HCT116 (cell line): ENCODE results near the gene BRSK2. TPM values are rescaled to one million over a fixed set of nuclear protein-coding genes. Genes with fewer than 3 reads are reported as not detected.

ENCODE experiments used
- ATAC-seq: fragments of 200-7000 bp; cut with Tn5 transposase; 2 replicates; pipeline ENCODE4 v1.9.1; 2020; ENCODE audit warnings: mild to moderate bottlenecking, moderate library complexity
- BruUV-seq: library from RNA; stranded (reverse); fragments of 400-500 nt; replicated peaks from 2 replicates; lab custom pipeline; 2021; lab: Mats Ljungman, UMichigan
- CTCF ChIA-PET: fragments of 300-600 bp; sonication (Branson Sonifier 250); formaldehyde crosslinking; loops from one replicate; lab custom pipeline; 2021; ENCODE audit warnings: antibody characterized with exemption; lab: Charles Lee
- POLR2A ChIA-PET: fragments of 300-600, 350-600 bp; sonication (Branson Sonifier 250); formaldehyde crosslinking; loops from one replicate; lab custom pipeline; 2021; ENCODE audit warnings: antibody characterized with exemption; lab: Charles Lee
- RAD21 ChIA-PET, 2 experiments: fragments of 300-600 bp; sonication (Branson Sonifier 250); formaldehyde crosslinking; loops; one replicate each; lab custom pipeline; 2023; ENCODE audit warnings: low total read pairs in 2 of 2; ENCODE audit not compliant: uncharacterized antibody in 2 of 2, unreplicated experiment in 2 of 2, low non-redundant PET in 1 of 2; lab: Charles Lee
- DNase-seq: peaks from one replicate; pipeline ENCODE4 v3.0.0-alpha.2; 2010; ENCODE audit warnings: low read depth, low spot score
- H2AFZ ChIP-seq: fragments of 200-600 bp; shearing (Covaris generic), sonication (generic); 2 replicates; pipeline ENCODE4 v1.6.1; 2017; ENCODE audit warnings: low read depth, mixed run types, mixed read lengths, antibody characterized with exemption, low read length; ENCODE audit not compliant: poor library complexity, severe bottlenecking
- H3K27ac ChIP-seq: 2 replicates; pipeline ENCODE4 v1.5.1; 2012; ENCODE audit warnings: low read depth, low read length
- H3K27me3 ChIP-seq: fragments of 200-600 bp; sonication (generic); 2 replicates; pipeline ENCODE4 v1.6.1; 2016; ENCODE audit warnings: mixed run types, low read length, mixed read lengths; ENCODE audit not compliant: insufficient read depth
- H3K36me3 ChIP-seq, 2 experiments: fragments of 200-500 bp in 1 of 2; fragments of 200-600 bp in 1 of 2; sonication (Bioruptor generic) in 1 of 2; sonication (generic) in 1 of 2; 2 replicates each; pipeline versions ENCODE4 v1.5.1 to v1.6.1; 2014 to 2016; ENCODE audit warnings: low read length in 2 of 2, inconsistent platforms in 1 of 2, mixed read lengths in 1 of 2, mixed run types in 1 of 2; ENCODE audit not compliant: insufficient read depth in 2 of 2, control insufficient read depth in 1 of 2
- H3K4me1 ChIP-seq, 2 experiments: fragments of 200-600 bp in 1 of 2; sonication (generic) in 1 of 2; 2 replicates each; pipeline versions ENCODE4 v1.5.1 to v1.6.1; 2012 to 2017; ENCODE audit warnings: low read length in 2 of 2, inconsistent platforms in 1 of 2, mild to moderate bottlenecking in 1 of 2, mixed read lengths in 1 of 2, mixed run types in 1 of 2, moderate library complexity in 1 of 2; ENCODE audit not compliant: insufficient read depth in 2 of 2, control insufficient read depth in 1 of 2
- H3K4me2 ChIP-seq: fragments of 200-600 bp; sonication (generic); 2 replicates; pipeline ENCODE4 v1.6.1; 2017; ENCODE audit warnings: mixed run types, low read length, mixed read lengths
- H3K4me3 ChIP-seq, 2 experiments: fragments of 200-600 bp in 1 of 2; sonication (generic) in 1 of 2; replicated peaks in 1 of 2; 2 replicates each; pipeline ENCODE4 v1.5.1; 2011 to 2016; ENCODE audit warnings: low read length in 2 of 2, control low read depth in 1 of 2, low read depth in 1 of 2, mild to moderate bottlenecking in 1 of 2, mixed read lengths in 1 of 2, mixed run types in 1 of 2
- H3K79me2 ChIP-seq: fragments of 200-600 bp; sonication (generic); 2 replicates; pipeline ENCODE4 v1.6.1; 2017; ENCODE audit warnings: mild to moderate bottlenecking, mixed run types, low read length, moderate library complexity, mixed read lengths; ENCODE audit not compliant: insufficient read depth
- H3K9ac ChIP-seq: fragments of 200-600 bp; sonication (generic); 2 replicates; pipeline ENCODE4 v1.6.1; 2016; ENCODE audit warnings: low read length, mixed read lengths
- H3K9me2 ChIP-seq: fragments of 200-600 bp; sonication (generic), shearing (Covaris generic); 2 replicates; pipeline ENCODE4 v1.6.1; 2017; ENCODE audit warnings: mixed run types, mild to moderate bottlenecking, moderate library complexity; ENCODE audit not compliant: insufficient read depth
- H3K9me3 ChIP-seq, 2 experiments: fragments of 200-500 bp in 1 of 2; fragments of 200-600 bp in 1 of 2; sonication (Bioruptor generic) in 1 of 2; sonication (generic) in 1 of 2; 2 replicates each; pipeline ENCODE4 v1.6.1; 2014 to 2017; ENCODE audit warnings: low read length in 2 of 2, mixed read lengths in 2 of 2, inconsistent platforms in 1 of 2, low read depth in 1 of 2, mild to moderate bottlenecking in 1 of 2, mixed run types in 1 of 2, moderate library complexity in 1 of 2; ENCODE audit not compliant: control insufficient read depth in 1 of 2, insufficient read depth in 1 of 2
- H4K20me1 ChIP-seq: fragments of 200-600 bp; sonication (generic), shearing (Covaris generic); 2 replicates; pipeline ENCODE4 v1.6.1; 2017; ENCODE audit warnings: mixed run types, mild to moderate bottlenecking, moderate library complexity; ENCODE audit not compliant: insufficient read depth
- CTCF ChIP-seq, 3 experiments: fragments of 200-600 bp in 1 of 3; sonication (generic) in 1 of 3; IDR thresholded peaks in 2 of 3; conservative IDR thresholded peaks in 1 of 3; 2 replicates each; pipeline ENCODE4 v1.5.1; 2012 to 2017; ENCODE audit warnings: low read depth in 2 of 3, low read length in 2 of 3, antibody characterized with exemption in 1 of 3, borderline replicate concordance in 1 of 3, control low read depth in 1 of 3, mild to moderate bottlenecking in 1 of 3, mixed read lengths in 1 of 3, mixed run types in 1 of 3, moderate library complexity in 1 of 3; ENCODE audit not compliant: insufficient read depth in 1 of 3
- EGR1 ChIP-seq: IDR thresholded peaks from 2 replicates; pipeline ENCODE4 v1.6.1; 2012; ENCODE audit warnings: low read depth
- EZH2 ChIP-seq: fragments of 200-600 bp; sonication (generic); IDR thresholded peaks from 2 replicates; pipeline ENCODE4 v1.6.1; 2017; ENCODE audit warnings: antibody characterized with exemption, mixed run types
- EZH2phosphoT487 ChIP-seq: fragments of 200-600 bp; IDR thresholded peaks from 2 replicates; pipeline ENCODE4 v1.6.1; 2018; ENCODE audit warnings: antibody characterized with exemption, borderline replicate concordance
- JUND ChIP-seq: IDR thresholded peaks from 2 replicates; pipeline ENCODE4 v1.6.1; 2012
- POLR2A ChIP-seq: IDR thresholded peaks from 2 replicates; pipeline ENCODE4 v1.7.0; 2011; ENCODE audit warnings: borderline replicate concordance; ENCODE audit not compliant: insufficient read depth, insufficient read length; ENCODE audit errors: extremely low read depth
- POLR2AphosphoS5 ChIP-seq: IDR thresholded peaks from 2 replicates; pipeline ENCODE4 v1.6.1; 2011; ENCODE audit warnings: mild to moderate bottlenecking, low read depth, low read length, moderate library complexity
- REST ChIP-seq: IDR thresholded peaks from 2 replicates; pipeline ENCODE4 v1.6.1; 2012; ENCODE audit warnings: low read depth
- SIN3A ChIP-seq: IDR thresholded peaks from 2 replicates; pipeline ENCODE4 v1.6.1; 2012; ENCODE audit warnings: low read depth
- SP1 ChIP-seq: IDR thresholded peaks from 2 replicates; pipeline ENCODE4 v1.6.1; 2012; ENCODE audit warnings: low read depth
- TCF7L2 ChIP-seq: IDR thresholded peaks from 2 replicates; pipeline ENCODE4 v1.7.0; 2011; ENCODE audit warnings: borderline replicate concordance, inconsistent platforms; ENCODE audit not compliant: insufficient read depth, insufficient read length; ENCODE audit errors: extremely low read depth
- ZFX ChIP-seq: fragments of 450-650 bp; IDR thresholded peaks from 2 replicates; pipeline ENCODE4 v1.6.1; 2017
- intact Hi-C: fragments of 100-400 bp; cut with micrococcal nuclease; formaldehyde crosslinking; loops from 2 replicates; pipeline ENCODE4 v1.10.0; 2022
- total RNA-seq: library from RNA; stranded (reverse); gene quantifications from one replicate; pipeline ENCODE4 v1.2.1, GENCODE V29; 2021; ENCODE audit not compliant: unreplicated experiment

The BRSK2 gene
- total RNA-seq, 1 experiment from 2014 or later: 14.0 TPM

DNA sequence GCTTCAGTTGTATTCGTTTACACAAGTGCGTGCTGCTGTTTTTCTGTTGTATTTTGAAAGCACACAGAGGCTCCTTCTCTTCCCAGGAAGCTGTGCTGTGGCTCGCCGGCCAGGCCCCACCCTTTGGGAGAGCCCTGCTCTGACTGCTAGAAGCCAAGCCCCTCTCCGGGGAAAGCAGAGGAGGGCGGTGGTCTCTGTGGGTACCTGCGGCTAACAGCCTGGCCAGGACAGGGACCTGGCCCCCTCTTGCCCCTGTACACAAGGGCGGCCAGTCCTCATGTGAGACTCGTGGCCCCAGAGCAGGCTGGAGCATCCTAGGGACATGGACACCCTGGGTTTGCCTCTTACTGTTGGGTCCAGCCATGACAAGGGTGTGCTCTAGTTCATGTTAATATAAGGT is 82.0 kb downstream of the BRSK2 start:
- Histone ChIP-seq H4K20me1 (no peaks in the 10 kb centered on the region), H3K4me2 (no peak overlapping the region), H3K9ac (no peak overlapping the region), H3K36me3 (no peaks in the 10 kb centered on the region), H3K9me2 (no peaks in the 10 kb centered on the region), H2AFZ (no peak overlapping the region), H3K79me2 (no peaks in the 10 kb centered on the region), H3K9me3 (no peaks in the 10 kb centered on the region), H3K27ac (no peak overlapping the region), H3K4me3 (no peak overlapping the region), H3K27me3 (no peaks in the 10 kb centered on the region), H3K4me1 (no peaks in the 10 kb centered on the region)
- no peak for TF ChIP-seq SP1
- TF ChIP-seq EZH2phosphoT487: no peak
- no peak for TF ChIP-seq EGR1
- DNase-seq (no peak), ATAC-seq (no peak)
- ChIA-PET POLR2A (no interaction called here), RAD21 (no interaction called here), CTCF (no interaction called here)
- intact Hi-C loops: no loop called here
- no TSS peak for BruUV-seq

GRCh38 chr11:1472180-1473005 is 82.7 kb downstream of the BRSK2 start:
- no peaks in the 10 kb centered on the region for H3K79me2 ChIP-seq
- no peak for TF ChIP-seq CTCF (IDR thresholded peaks at IDR 0.05 in 2 of 3, conservative IDR thresholded peaks at IDR 0.05 in 1 of 3; ENCODE audit: borderline replicate concordance in 1 of 3, insufficient read depth in 1 of 3, low read depth in 2 of 3, low read length in 2 of 3)
- TF ChIP-seq TCF7L2: no peak
- TF ChIP-seq EGR1: no peak
- TF ChIP-seq SIN3A: no peak
- no peak for TF ChIP-seq ZFX
- TF ChIP-seq EZH2: no peak
- no peak for TF ChIP-seq REST
- no peak for TF ChIP-seq POLR2AphosphoS5
- TF ChIP-seq JUND: no peak
- no peak for TF ChIP-seq POLR2A
- H4K20me1 ChIP-seq: no peaks in the 10 kb centered on the region
- no peak overlapping the region for H3K4me2 ChIP-seq
- H3K4me3 ChIP-seq: no peak overlapping the region
- no peak overlapping the region for H2AFZ ChIP-seq
- ATAC-seq (no peak), DNase-seq (no peak)
- ChIA-PET CTCF (no interaction called here), RAD21 (no interaction called here), POLR2A (no interaction called here)
- H3K27me3 ChIP-seq: no peaks in the 10 kb centered on the region
- no peaks in the 10 kb centered on the region for H3K36me3 ChIP-seq
- H3K9me3 ChIP-seq: no peaks in the 10 kb centered on the region
- intact Hi-C loops: no loop called here
- H3K27ac ChIP-seq: no peak overlapping the region
- no peak overlapping the region for H3K9ac ChIP-seq
- H3K4me1 ChIP-seq: no peaks in the 10 kb centered on the region
- no TSS peak for BruUV-seq
- H3K9me2 ChIP-seq: no peaks in the 10 kb centered on the region
